ENCODE data around the gene FFAR4. TPM values are rescaled to one million over a fixed set of nuclear protein-coding genes. Genes with fewer than 3 reads are reported as not detected.

FFAR4 gene
- total and polyA plus RNA-seq, 5 donors: 0.11 to 0.49 (median 0.15) TPM

DNA sequence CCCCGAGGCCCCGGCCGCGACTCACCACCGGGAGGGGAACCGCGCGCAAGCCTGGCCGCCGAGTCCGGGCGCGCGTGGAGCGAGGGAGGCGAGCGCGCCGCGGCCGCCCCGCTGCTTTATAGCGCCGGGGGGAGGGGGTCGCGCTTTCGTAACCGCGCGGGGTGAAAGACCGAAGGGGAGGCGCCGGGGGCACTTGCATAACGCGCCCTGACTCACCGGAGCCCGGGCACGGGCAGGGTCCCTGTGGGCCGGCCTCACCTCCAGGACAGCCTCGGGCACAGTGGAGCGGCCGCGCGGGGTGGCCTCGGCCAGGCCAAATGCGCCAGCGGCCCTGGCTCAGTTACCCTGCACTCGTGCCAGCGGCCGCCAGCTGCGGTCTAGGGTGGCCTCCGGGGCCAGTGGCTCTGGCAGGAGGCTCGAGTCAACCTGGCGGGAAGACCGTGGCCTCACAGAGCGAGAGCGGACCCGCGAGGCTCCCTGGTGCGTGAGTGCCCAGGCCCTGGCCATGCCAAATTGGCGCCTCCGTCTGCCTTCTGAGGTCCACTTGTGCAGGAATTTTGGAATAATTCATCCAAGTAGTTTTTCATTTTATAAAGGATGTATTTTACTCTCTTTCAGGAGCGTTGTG, 34.8 kb downstream of the FFAR4 start, which contains the start of gene RBP4:
RBP4 (minus strand) TSS at position 90 of the 628 bp plus-strand sequence. CDS start 207 bp downstream, outside the sequence.
- H3K27me3 ChIP-seq (ENCODE audit: control insufficient read depth, insufficient read depth): peaks cover 5% of the 10 kb centered on the region
- DNase-seq: peak; percentile 48 to 58 (median 57)

DNA sequence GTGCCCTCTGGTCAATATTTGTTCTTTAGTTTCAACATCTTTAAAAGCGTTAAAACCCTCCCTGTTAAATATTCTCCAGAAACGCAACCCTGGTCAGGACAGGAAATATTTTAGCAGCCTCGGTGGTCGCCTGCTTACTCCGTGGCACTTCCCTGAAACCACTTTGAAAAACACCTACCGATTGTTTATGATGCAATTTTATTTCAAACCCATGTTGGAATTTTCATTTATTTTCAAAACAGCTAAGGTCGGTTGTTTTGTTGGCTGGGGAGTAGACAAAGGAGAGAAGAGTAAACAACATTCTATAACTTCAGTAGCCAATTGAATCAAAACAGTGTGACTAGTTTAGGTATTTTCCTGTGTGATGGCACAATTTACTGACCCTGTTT, 35.3 kb downstream of the FFAR4 start:
- DNase-seq: no peak
- H3K27me3 ChIP-seq (ENCODE audit: control insufficient read depth, insufficient read depth): peaks cover 5% of the 10 kb centered on the region
- intact Hi-C loops (cut with DNase I): no loop called here
- H3K4me1 ChIP-seq (ENCODE audit: control insufficient read depth, insufficient read depth, low read length): no peaks in the 10 kb centered on the region
- no peak for ATAC-seq
- no peaks in the 10 kb centered on the region for H3K9me3 ChIP-seq (ENCODE audit: control insufficient read depth, low read length)
- no peak overlapping the region for H3K4me3 ChIP-seq (ENCODE audit: low read length)
- 8% methylated on average over 7 of the region's 7 CpGs for WGBS
- H3K27ac ChIP-seq (ENCODE audit: low read length): no peak overlapping the region

More for the DNA sequence above, 34.8 kb downstream of the FFAR4 start, which contains the start of gene RBP4:
- Histone ChIP-seq H3K4me3 (ENCODE audit: low read length) (peak within 1 kb of the TSS; percentile 52), H3K27ac (ENCODE audit: low read length) (no peak within 1 kb of the TSS), H3K4me1 (ENCODE audit: control insufficient read depth, insufficient read depth, low read length) (no peaks in the 10 kb centered on the region), H3K9me3 (ENCODE audit: control insufficient read depth, low read length) (no peaks in the 10 kb centered on the region)
- intact Hi-C loops (cut with DNase I): no loop called here
- WGBS: under 1% methylated on average over 63 of the region's 63 CpGs
- ATAC-seq: peak; percentile 62 to 67

DNA sequence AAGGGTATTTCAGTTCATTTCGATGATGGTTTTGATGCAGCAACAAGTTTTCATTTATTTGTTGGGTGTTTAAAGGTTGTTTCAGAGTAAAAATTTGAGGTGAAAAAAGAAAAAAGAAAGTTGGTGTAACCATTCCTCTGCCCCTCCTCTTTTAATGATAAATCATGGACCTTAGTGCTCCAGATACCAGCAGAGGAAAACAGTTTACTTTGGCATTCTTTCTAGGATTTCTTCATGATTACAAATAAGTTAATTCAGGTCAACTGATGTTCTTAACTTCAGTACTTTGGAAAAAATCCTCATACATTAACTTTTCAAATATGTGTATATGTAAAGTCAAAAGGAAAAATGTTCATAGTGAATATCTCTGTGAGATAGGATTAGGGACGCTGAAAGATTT, 36.6 kb downstream of the FFAR4 start:
- DNase-seq: no peak
- intact Hi-C loops (cut with DNase I): no loop called here
- H3K4me3 ChIP-seq (ENCODE audit: low read length): no peak overlapping the region
- 95% methylated on average over 2 of the region's 2 CpGs for WGBS
- no peaks in the 10 kb centered on the region for H3K4me1 ChIP-seq (ENCODE audit: control insufficient read depth, insufficient read depth, low read length)
- H3K27me3 ChIP-seq (ENCODE audit: control insufficient read depth, insufficient read depth): peaks cover 5% of the 10 kb centered on the region
- no peaks in the 10 kb centered on the region for H3K9me3 ChIP-seq (ENCODE audit: control insufficient read depth, low read length)
- no peak for ATAC-seq
- H3K27ac ChIP-seq (ENCODE audit: low read length): no peak overlapping the region

GRCh38 chr10:93604146-93604545, 37.7 kb downstream of the FFAR4 start:
- Histone ChIP-seq H3K4me1 (ENCODE audit: control insufficient read depth, insufficient read depth, low read length) (no peaks in the 10 kb centered on the region), H3K9me3 (ENCODE audit: control insufficient read depth, low read length) (no peaks in the 10 kb centered on the region), H3K27me3 (ENCODE audit: control insufficient read depth, insufficient read depth) (peaks cover 5% of the 10 kb centered on the region), H3K4me3 (ENCODE audit: low read length) (no peak overlapping the region), H3K27ac (ENCODE audit: low read length) (no peak overlapping the region)
- DNase-seq (no peak), ATAC-seq (no peak)
- intact Hi-C loops (cut with DNase I): no loop called here
- 51% methylated on average over 2 of the region's 2 CpGs for WGBS

- intact Hi-C loops (cut with DNase I): no loop called here
- Histone ChIP-seq H3K27ac (ENCODE audit: low read length) (no peak overlapping the region), H3K4me3 (ENCODE audit: low read length) (no peak overlapping the region), H3K4me1 (ENCODE audit: control insufficient read depth, insufficient read depth, low read length) (no peaks in the 10 kb centered on the region), H3K9me3 (ENCODE audit: control insufficient read depth, low read length) (no peaks in the 10 kb centered on the region), H3K27me3 (ENCODE audit: control insufficient read depth, insufficient read depth) (no peaks in the 10 kb centered on the region)
- DNase-seq (no peak), ATAC-seq (no peak)
- WGBS: 89% methylated on average over 3 of the region's 3 CpGs
Observed at GRCh38 chr10:93608421-93608820, 42.0 kb downstream of the FFAR4 start.

- ATAC-seq (no peak), DNase-seq (no peak)
- Histone ChIP-seq H3K27me3 (ENCODE audit: control insufficient read depth, insufficient read depth) (no peaks in the 10 kb centered on the region), H3K27ac (ENCODE audit: low read length) (no peak within 1 kb of the TSS), H3K4me1 (ENCODE audit: control insufficient read depth, insufficient read depth, low read length) (no peaks in the 10 kb centered on the region), H3K9me3 (ENCODE audit: control insufficient read depth, low read length) (no peaks in the 10 kb centered on the region), H3K4me3 (ENCODE audit: low read length) (no peak within 1 kb of the TSS)
- 85% methylated on average over 6 of the region's 6 CpGs for WGBS
- intact Hi-C loops (cut with DNase I): no loop called here
Observed at GRCh38 chr10:93612311-93612710, 45.8 kb downstream of the FFAR4 start, which contains the start of gene PDE6C. Gene PDE6C, plus strand, starts transcription at chr10:93612537. Its CDS starts 189 bp downstream, at chr10:93612726.

- intact Hi-C loops (cut with DNase I): no loop called here
- no peaks in the 10 kb centered on the region for H3K4me1 ChIP-seq (ENCODE audit: control insufficient read depth, insufficient read depth, low read length)
- no peak overlapping the region for H3K4me3 ChIP-seq (ENCODE audit: low read length)
- H3K27ac ChIP-seq (ENCODE audit: low read length): no peak overlapping the region
- no peaks in the 10 kb centered on the region for H3K9me3 ChIP-seq (ENCODE audit: control insufficient read depth, low read length)
- DNase-seq (no peak), ATAC-seq (no peak)
- 82% methylated on average over 3 of the region's 3 CpGs for WGBS
- H3K27me3 ChIP-seq (ENCODE audit: control insufficient read depth, insufficient read depth): no peaks in the 10 kb centered on the region
Observed at GRCh38 chr10:93613126-93613525, 46.7 kb downstream of the FFAR4 start.

DNA sequence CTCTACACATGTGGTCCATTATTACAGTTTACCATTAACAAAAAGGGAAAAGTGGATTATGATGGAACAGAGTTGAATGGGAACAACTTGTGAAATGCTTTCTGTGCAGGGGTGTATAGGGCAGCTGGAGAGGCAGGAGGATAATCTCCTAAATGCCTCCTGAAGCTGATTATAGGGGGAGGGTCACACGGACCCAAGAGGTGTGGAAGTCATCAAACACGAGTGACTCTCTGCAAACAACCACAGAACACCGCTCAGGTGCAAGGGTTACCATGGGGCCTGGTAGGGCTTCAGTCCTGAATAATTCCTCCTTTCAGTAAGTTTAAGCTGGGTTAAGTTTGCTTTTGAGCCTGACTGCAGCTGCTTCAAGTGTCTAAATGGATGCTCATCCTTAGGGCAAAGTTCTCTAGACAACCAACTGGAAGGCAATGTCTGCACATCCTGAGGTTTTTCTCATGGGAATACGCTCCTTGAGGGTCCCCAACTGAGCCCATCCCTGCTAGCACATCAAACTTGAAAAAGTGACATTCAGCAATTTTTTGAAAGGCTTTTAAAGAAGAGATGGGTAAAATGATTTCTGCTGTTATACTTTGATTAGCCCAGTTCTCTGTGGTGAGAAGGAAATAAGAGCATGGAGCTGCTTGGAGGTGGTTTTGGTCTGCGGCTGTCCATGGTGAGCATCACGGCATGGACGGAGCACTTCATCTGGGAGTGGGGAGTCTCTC, 47.8 kb downstream of the FFAR4 start:
- no peaks in the 10 kb centered on the region for H3K9me3 ChIP-seq (ENCODE audit: control insufficient read depth, low read length)
- no peak overlapping the region for H3K27ac ChIP-seq (ENCODE audit: low read length)
- ATAC-seq (no peak), DNase-seq (no peak)
- H3K27me3 ChIP-seq (ENCODE audit: control insufficient read depth, insufficient read depth): no peaks in the 10 kb centered on the region
- intact Hi-C loops (cut with DNase I): no loop called here
- 72% methylated on average over 7 of the region's 7 CpGs for WGBS
- H3K4me1 ChIP-seq (ENCODE audit: control insufficient read depth, insufficient read depth, low read length): no peaks in the 10 kb centered on the region
- no peak overlapping the region for H3K4me3 ChIP-seq (ENCODE audit: low read length)

DNA sequence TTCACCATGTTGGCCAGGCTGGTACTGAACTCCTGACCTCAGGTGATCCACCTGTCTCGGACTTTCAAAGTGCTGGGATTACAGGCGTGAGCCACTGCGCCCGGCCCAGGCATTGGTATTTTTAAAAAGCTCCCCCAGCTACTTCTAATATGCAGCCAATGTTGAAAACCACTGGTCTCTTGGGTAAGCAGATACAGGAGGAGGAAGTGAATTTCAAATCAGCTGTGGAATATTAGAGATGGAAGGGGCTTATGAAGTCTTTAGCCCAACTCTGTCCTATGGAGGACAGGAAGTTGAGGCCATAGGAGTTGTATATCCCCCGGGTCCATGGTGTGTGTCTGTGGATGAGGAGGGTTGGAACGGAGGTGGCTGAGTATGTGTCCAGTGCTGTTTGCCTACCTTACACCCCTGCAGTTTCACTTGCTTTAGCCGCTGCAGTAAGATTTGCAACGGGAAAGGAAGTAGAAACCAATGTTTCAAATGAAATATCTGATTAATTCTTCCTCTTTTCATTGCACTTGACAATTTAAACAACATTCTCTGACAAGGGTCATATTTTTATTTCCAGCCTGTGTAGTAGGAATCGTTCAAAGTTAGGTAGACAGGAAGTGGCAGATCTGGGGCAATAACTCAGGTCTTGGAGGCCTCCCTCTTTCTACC, 49.2 kb downstream of the FFAR4 start:
- no peaks in the 10 kb centered on the region for H3K27me3 ChIP-seq (ENCODE audit: control insufficient read depth, insufficient read depth)
- DNase-seq (no peak), ATAC-seq (no peak)
- no peak overlapping the region for H3K27ac ChIP-seq (ENCODE audit: low read length)
- intact Hi-C loops (cut with DNase I): no loop called here
- 68% methylated on average over 9 of the region's 9 CpGs for WGBS
- no peak overlapping the region for H3K4me3 ChIP-seq (ENCODE audit: low read length)
- no peaks in the 10 kb centered on the region for H3K4me1 ChIP-seq (ENCODE audit: control insufficient read depth, insufficient read depth, low read length)
- H3K9me3 ChIP-seq (ENCODE audit: control insufficient read depth, low read length): no peaks in the 10 kb centered on the region

GRCh38 chr10:93620925-93621324, 54.5 kb downstream of the FFAR4 start:
- Histone ChIP-seq H3K4me3 (ENCODE audit: low read length) (no peak overlapping the region), H3K27ac (ENCODE audit: low read length) (no peak overlapping the region), H3K27me3 (ENCODE audit: control insufficient read depth, insufficient read depth) (no peaks in the 10 kb centered on the region), H3K4me1 (ENCODE audit: control insufficient read depth, insufficient read depth, low read length) (no peaks in the 10 kb centered on the region), H3K9me3 (ENCODE audit: control insufficient read depth, low read length) (no peaks in the 10 kb centered on the region)
- DNase-seq (no peak), ATAC-seq (no peak)
- WGBS: 78% methylated on average over 7 of the region's 7 CpGs
- intact Hi-C loops (cut with DNase I): no loop called here

DNA sequence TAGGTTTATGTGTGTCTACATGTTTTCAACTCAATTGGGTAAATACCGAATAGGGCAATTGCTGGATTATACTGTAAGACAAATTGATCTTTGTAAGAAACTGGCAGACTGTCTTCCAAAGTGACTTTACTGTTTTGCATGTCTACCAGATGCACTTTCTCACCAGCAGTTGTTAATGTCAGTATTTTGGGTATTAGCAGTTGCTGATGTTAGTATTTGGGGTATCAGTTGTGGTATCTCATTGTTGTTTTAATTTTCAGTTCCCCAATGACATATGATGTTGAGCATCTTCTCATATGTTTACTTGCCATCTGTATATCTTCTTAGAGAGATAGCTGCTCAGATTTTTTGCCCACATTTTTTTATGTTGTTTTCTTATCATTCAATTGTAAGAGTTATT, 56.5 kb downstream of the FFAR4 start:
- DNase-seq (no peak), ATAC-seq (no peak)
- Histone ChIP-seq H3K4me1 (ENCODE audit: control insufficient read depth, insufficient read depth, low read length) (no peaks in the 10 kb centered on the region), H3K27me3 (ENCODE audit: control insufficient read depth, insufficient read depth) (no peaks in the 10 kb centered on the region), H3K27ac (ENCODE audit: low read length) (no peak overlapping the region), H3K9me3 (ENCODE audit: control insufficient read depth, low read length) (no peaks in the 10 kb centered on the region), H3K4me3 (ENCODE audit: low read length) (no peak overlapping the region)
- intact Hi-C loops (cut with DNase I): no loop called here
- 92% methylated on average over 1 of the region's 1 CpG for WGBS
